ENCODE data around the gene TIMM23.

DNA sequence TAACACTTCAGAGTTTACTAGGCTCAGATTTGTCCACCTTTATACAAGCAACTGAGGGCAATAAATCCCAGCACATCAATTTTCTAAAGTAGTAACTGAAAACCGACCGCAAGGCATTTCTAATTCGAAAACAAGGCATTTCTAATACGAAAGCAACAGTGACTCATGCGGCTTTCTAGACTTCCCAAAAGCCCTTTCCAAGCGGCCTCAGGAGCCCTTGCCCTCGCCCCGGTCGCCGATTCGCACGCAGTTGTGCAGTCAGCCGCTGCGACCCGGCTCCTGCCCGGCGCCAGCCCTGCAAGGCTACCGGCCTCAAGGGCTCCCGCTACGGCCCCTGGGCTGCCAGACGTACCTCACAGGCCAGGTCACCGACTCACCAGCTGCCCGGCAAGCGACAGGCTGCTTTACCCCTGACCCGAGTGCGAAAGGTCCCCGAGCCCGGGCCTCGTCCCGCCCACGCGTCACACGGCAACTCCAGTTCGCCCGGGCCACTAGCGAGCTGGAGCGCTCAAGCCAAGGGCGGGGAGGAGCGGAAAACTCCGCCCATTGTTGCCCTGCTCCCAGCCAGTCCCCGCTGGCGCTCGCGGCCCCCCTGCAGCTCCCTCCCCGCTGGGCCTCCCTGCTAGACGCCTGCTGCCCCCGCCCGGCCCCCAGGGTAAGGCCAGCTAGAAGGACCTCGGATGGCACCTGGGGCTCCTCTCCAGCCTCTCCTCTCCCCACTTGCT is 50.9 kb downstream of the TIMM23 start:
- TF ChIP-seq, protein P1, sequence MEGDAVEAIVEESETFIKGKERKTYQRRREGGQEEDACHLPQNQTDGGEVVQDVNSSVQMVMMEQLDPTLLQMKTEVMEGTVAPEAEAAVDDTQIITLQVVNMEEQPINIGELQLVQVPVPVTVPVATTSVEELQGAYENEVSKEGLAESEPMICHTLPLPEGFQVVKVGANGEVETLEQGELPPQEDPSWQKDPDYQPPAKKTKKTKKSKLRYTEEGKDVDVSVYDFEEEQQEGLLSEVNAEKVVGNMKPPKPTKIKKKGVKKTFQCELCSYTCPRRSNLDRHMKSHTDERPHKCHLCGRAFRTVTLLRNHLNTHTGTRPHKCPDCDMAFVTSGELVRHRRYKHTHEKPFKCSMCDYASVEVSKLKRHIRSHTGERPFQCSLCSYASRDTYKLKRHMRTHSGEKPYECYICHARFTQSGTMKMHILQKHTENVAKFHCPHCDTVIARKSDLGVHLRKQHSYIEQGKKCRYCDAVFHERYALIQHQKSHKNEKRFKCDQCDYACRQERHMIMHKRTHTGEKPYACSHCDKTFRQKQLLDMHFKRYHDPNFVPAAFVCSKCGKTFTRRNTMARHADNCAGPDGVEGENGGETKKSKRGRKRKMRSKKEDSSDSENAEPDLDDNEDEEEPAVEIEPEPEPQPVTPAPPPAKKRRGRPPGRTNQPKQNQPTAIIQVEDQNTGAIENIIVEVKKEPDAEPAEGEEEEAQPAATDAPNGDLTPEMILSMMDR (IDR thresholded peaks at IDR 0.05; ENCODE audit: insufficient read depth, low read length, poor library complexity, severe bottlenecking) = no peak
- TF ChIP-seq EZH2phosphoT487 (conservative IDR thresholded peaks at IDR 0.05; ENCODE audit: low read length) = no peak
